HG03575 (cell line): ENCODE measurements around the gene BABAM2.

Experiments
- ATAC-seq: cut with Tn5 transposase; IDR thresholded peaks from one replicate; pipeline ENCODE4 v1.9.1; 2021; ENCODE audit not compliant: unreplicated experiment, insufficient number of reproducible peaks, low FRiP score; ENCODE audit errors: extremely low read depth

The BABAM2 gene

GRCh38 chr2:28271231-28271918 is 380.8 kb downstream of the BABAM2 start:
- ATAC-seq: no peak

GRCh38 chr2:28271919-28272250 is 381.4 kb downstream of the BABAM2 start:
- ATAC-seq: no peak

GRCh38 chr2:28273751-28274150 is 383.2 kb downstream of the BABAM2 start:
- ATAC-seq: no peak

GRCh38 chr2:28274911-28275685 is 384.6 kb downstream of the BABAM2 start:
- ATAC-seq: no peak

- peak; percentile 50 for ATAC-seq
These were observed 385.6 kb downstream of the BABAM2 start for GRCh38 chr2:28276076-28276618.

GRCh38 chr2:28276807-28277206 is 386.3 kb downstream of the BABAM2 start:
- no peak for ATAC-seq

- no peak for ATAC-seq
These were observed 386.9 kb downstream of the BABAM2 start for GRCh38 chr2:28277466-28277865.

GRCh38 chr2:28279371-28279770 is 388.8 kb downstream of the BABAM2 start:
- no peak for ATAC-seq

- no peak for ATAC-seq
These were observed 390.1 kb downstream of the BABAM2 start for GRCh38 chr2:28280619-28281018.

- no peak for ATAC-seq
These were observed 391.2 kb downstream of the BABAM2 start for GRCh38 chr2:28281739-28282138.

GRCh38 chr2:28282248-28282647 is 391.7 kb downstream of the BABAM2 start:
- no peak for ATAC-seq

GRCh38 chr2:28282861-28283646 is 392.5 kb downstream of the BABAM2 start:
- ATAC-seq: no peak

- no peak for ATAC-seq
These were observed 393.3 kb downstream of the BABAM2 start for GRCh38 chr2:28283861-28284260.

GRCh38 chr2:28286678-28287077 is 396.1 kb downstream of the BABAM2 start:
- ATAC-seq: no peak

- ATAC-seq: no peak
These were observed 396.9 kb downstream of the BABAM2 start for GRCh38 chr2:28287256-28287915.

- no peak for ATAC-seq
These were observed 398.1 kb downstream of the BABAM2 start for GRCh38 chr2:28288620-28289019.

GRCh38 chr2:28291811-28292440 is 401.4 kb downstream of the BABAM2 start:
- no peak for ATAC-seq

GRCh38 chr2:28292491-28292890 is 402.0 kb downstream of the BABAM2 start:
- no peak for ATAC-seq

GRCh38 chr2:28293416-28293815 is 402.9 kb downstream of the BABAM2 start:
- no peak for ATAC-seq
